Esophagus muscularis mucosa (tissue), 4 donors: ENCODE results near the gene ACP3. TPM values are rescaled to one million over a fixed set of nuclear protein-coding genes. Genes with fewer than 3 reads are reported as not detected.
A peak's percentile ranks its signal among the peaks of the same experiment; 100 is the strongest.

ENCODE experiments used
- DNase-seq: peaks from one replicate; pipeline ENCODE4 v3.0.0-alpha.2; 2017; ENCODE audit errors: extremely low spot score
- H3K27ac ChIP-seq, 4 donors: fragments of 200-600 bp; sonication (generic); replicated peaks in 1 of 4; 1 replicate in 3 of 4; 2 replicates in 1 of 4; pipeline ENCODE4 v1.5.1; 2016 to 2019; ENCODE audit warnings: mild to moderate bottlenecking in 1 of 4
- H3K27me3 ChIP-seq, 4 donors: fragments of 200-600 bp; sonication (generic); one replicate each; pipeline versions ENCODE4 v1.5.1 to v1.6.0; 2016 to 2019
- H3K36me3 ChIP-seq, 4 donors: fragments of 200-600 bp; sonication (generic); one replicate each; pipeline ENCODE4 v1.5.1; 2016 to 2019
- H3K4me1 ChIP-seq, 4 donors: fragments of 200-600 bp; sonication (generic); one replicate each; pipeline ENCODE4 v1.5.1; 2016 to 2019
- H3K4me3 ChIP-seq, 4 donors: fragments of 200-600 bp; sonication (generic); 1 replicate in 2 of 4; 2 replicates in 2 of 4; pipeline ENCODE4 v1.5.1; 2016 to 2019; ENCODE audit warnings: mild to moderate bottlenecking in 4 of 4, moderate library complexity in 1 of 4
- H3K9me3 ChIP-seq, 4 donors: fragments of 200-600 bp; sonication (generic); 1 replicate in 3 of 4; 2 replicates in 1 of 4; pipeline ENCODE4 v1.5.1; 2016 to 2019
- CTCF ChIP-seq, 3 experiments: fragments of 200-600 bp in 2 of 3; fragments of 450-650 bp in 1 of 3; sonication (generic) in 2 of 3; IDR thresholded peaks; one replicate each; pipeline ENCODE4 v1.5.1; 2017 to 2019; ENCODE audit warnings: antibody characterized with exemption in 3 of 3, mild to moderate bottlenecking in 2 of 3, moderate library complexity in 1 of 3
- EP300 ChIP-seq: sonication (generic); formaldehyde crosslinking; IDR thresholded peaks from one replicate; pipeline ENCODE4 v1.6.1; 2017; ENCODE audit warnings: antibody characterized with exemption
- POLR2A ChIP-seq: fragments of 450-650 bp; IDR thresholded peaks from one replicate; pipeline ENCODE4 v1.6.1; 2017; ENCODE audit warnings: antibody characterized with exemption, moderate library complexity, mild to moderate bottlenecking, low read depth
- POLR2AphosphoS5 ChIP-seq, 2 donors: sonication (generic); formaldehyde crosslinking; IDR thresholded peaks; one replicate each; pipeline ENCODE4 v1.6.1; 2017; ENCODE audit warnings: antibody characterized with exemption in 2 of 2
- WGBS: methylation state at CpG from one replicate; pipeline ENCODE4 v1.1.5; 2018; 5-methylcytosine and 5-hydroxymethylcytosine counted together
- intact Hi-C: fragments of 100-400 bp; cut with DNase I; formaldehyde crosslinking; loops from one replicate; pipeline ENCODE4 v1.15.1; 2023
- total RNA-seq, 4 donors: library from RNA; depleted of rRNA; stranded (reverse); fragments of >200 nt; gene quantifications; one replicate each; pipeline versions ENCODE4 v1.1.0 to v1.2.1, GENCODE V29; 2016

Gene ACP3, protein sequence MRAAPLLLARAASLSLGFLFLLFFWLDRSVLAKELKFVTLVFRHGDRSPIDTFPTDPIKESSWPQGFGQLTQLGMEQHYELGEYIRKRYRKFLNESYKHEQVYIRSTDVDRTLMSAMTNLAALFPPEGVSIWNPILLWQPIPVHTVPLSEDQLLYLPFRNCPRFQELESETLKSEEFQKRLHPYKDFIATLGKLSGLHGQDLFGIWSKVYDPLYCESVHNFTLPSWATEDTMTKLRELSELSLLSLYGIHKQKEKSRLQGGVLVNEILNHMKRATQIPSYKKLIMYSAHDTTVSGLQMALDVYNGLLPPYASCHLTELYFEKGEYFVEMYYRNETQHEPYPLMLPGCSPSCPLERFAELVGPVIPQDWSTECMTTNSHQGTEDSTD
- total RNA-seq: 1 to 10 TPM in 3 of 4 donors, under 1 TPM in 1; 0.58 to 2.8 (median 1.9) TPM

- peak within 1 kb of the TSS in 1 of 4 donors; percentile 44 for H3K27ac ChIP-seq
- H3K4me1 ChIP-seq: peaks cover 0 to 3% (median 0%) of the 10 kb centered on the region in 4 donors
- H3K36me3 ChIP-seq: no peaks in the 10 kb centered on the region
- DNase-seq: no peak
- peak within 1 kb of the TSS in 3 of 4 donors; percentile 1 to 13 (median 2) for H3K4me3 ChIP-seq
- intact Hi-C loops: no loop called here
- H3K27me3 ChIP-seq: no peaks in the 10 kb centered on the region
- 21% methylated on average over 6 of the region's 6 CpGs for WGBS
- peak in 1 of 2 donors; percentile 6 for TF ChIP-seq POLR2AphosphoS5 (IDR thresholded peaks at IDR 0.05)
- no peak for TF ChIP-seq EP300
- no peaks in the 10 kb centered on the region for H3K9me3 ChIP-seq
Observed at GRCh38 chr3:132317229-132317948, at the start of gene ACP3. TSS of gene ACP3 (plus strand) at chr3:132317407. CDS start at chr3:132317457, 50 bp downstream.

DNA sequence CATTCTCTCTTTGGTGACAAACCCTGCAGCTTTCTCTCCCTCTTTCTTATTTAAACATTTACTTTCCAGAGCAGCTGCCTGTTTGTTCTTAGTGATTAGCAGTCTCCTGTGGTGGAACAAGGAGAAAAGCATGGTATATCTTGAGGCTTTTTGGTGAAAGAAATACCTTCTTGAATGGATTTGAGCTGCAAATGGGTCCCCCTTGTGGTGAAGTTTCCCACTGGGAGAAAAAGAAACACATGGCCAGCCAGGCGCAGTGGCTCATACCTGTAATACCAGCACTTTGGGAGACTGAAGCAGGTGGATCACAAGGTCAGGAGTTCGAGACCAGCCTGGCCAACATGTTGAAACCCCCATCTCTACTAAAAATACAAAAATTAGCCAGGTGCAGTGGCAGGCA is 48.3 kb upstream of the ACP3 start:
- no peak overlapping the region for H3K27ac ChIP-seq
- WGBS: 86% methylated on average over 2 of the region's 2 CpGs
- TF ChIP-seq POLR2A (no peak), CTCF (IDR thresholded peaks at IDR 0.05) (peak in 1 of 3 experiments; percentile 5), POLR2AphosphoS5 (IDR thresholded peaks at IDR 0.05) (no peak), EP300 (no peak)
- intact Hi-C loops: no loop called here
- no peak for DNase-seq
- H3K9me3 ChIP-seq: no peaks in the 10 kb centered on the region
- no peaks in the 10 kb centered on the region for H3K4me1 ChIP-seq
- H3K4me3 ChIP-seq: no peak overlapping the region
- H3K36me3 ChIP-seq: no peaks in the 10 kb centered on the region
- H3K27me3 ChIP-seq: no peaks in the 10 kb centered on the region

DNA sequence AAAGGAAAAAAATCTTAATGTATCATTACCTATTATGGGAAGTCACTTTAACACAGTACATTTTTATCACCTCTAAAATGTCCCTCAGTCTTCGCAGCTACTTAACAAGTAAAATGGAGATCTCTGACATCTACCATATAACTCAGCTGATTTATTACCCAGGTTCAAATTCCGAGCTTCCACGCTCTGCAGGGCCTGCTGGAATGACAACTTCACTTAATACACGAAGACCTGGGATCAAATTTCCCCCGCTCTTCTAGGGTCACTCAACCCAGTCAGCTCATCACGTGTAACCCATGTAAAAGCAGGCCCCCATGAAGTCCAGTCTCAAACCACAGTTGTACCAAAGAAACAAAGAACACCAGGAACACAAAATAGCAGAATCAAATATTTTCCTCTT is 44.2 kb upstream of the ACP3 start:
- 53% methylated on average over 6 of the region's 6 CpGs for WGBS

GRCh38 chr3:132276228-132276906 is 40.8 kb upstream of the ACP3 start:
- H3K9me3 ChIP-seq: peaks cover 0 to 11% (median 7%) of the 10 kb centered on the region in 4 donors
- H3K36me3 ChIP-seq: no peaks in the 10 kb centered on the region
- intact Hi-C loops: no loop called here
- H3K27me3 ChIP-seq: no peaks in the 10 kb centered on the region
- no peak overlapping the region for H3K4me3 ChIP-seq
- no peaks in the 10 kb centered on the region for H3K4me1 ChIP-seq
- no peak overlapping the region for H3K27ac ChIP-seq
- TF ChIP-seq CTCF (IDR thresholded peaks at IDR 0.05) (no peak), POLR2A (no peak), POLR2AphosphoS5 (IDR thresholded peaks at IDR 0.05) (no peak), EP300 (no peak)
- 89% methylated on average over 5 of the region's 5 CpGs for WGBS
- DNase-seq: no peak

More for the DNA sequence above, 44.2 kb upstream of the ACP3 start:
- no peaks in the 10 kb centered on the region for H3K36me3 ChIP-seq
- no peak for DNase-seq
- H3K4me1 ChIP-seq: no peaks in the 10 kb centered on the region
- H3K27me3 ChIP-seq: no peaks in the 10 kb centered on the region
- intact Hi-C loops: no loop called here
- peaks cover 0 to 11% (median 5%) of the 10 kb centered on the region in 4 donors for H3K9me3 ChIP-seq
- no peak overlapping the region for H3K4me3 ChIP-seq
- TF ChIP-seq POLR2A: no peak
- TF ChIP-seq CTCF (IDR thresholded peaks at IDR 0.05): no peak
- no peak for TF ChIP-seq POLR2AphosphoS5 (IDR thresholded peaks at IDR 0.05)
- no peak for TF ChIP-seq EP300
- H3K27ac ChIP-seq: no peak overlapping the region

- no peak for TF ChIP-seq POLR2AphosphoS5 (IDR thresholded peaks at IDR 0.05)
- intact Hi-C loops: no loop called here
- Histone ChIP-seq H3K27me3 (no peaks in the 10 kb centered on the region), H3K27ac (no peak overlapping the region), H3K4me3 (no peak overlapping the region), H3K4me1 (no peaks in the 10 kb centered on the region), H3K9me3 (peaks cover 0 to 11% (median 7%) of the 10 kb centered on the region in 4 donors), H3K36me3 (no peaks in the 10 kb centered on the region)
- DNase-seq: no peak
- 78% methylated on average over 2 of the region's 2 CpGs for WGBS
Observed at GRCh38 chr3:132279030-132279429, 38.2 kb upstream of the ACP3 start.
